K562 (cell line): ENCODE data around the gene RETREG1.

Source experiments
- CHCHD3 ChIP-seq: fragments of 250-450 bp; sonication (Bioruptor Pico); IDR thresholded peaks from 2 replicates; pipeline ENCODE4 v2.1.2; 2022; ENCODE audit warnings: mild to moderate bottlenecking
- CHD1 ChIP-seq: fragments of 200-600 bp; sonication (generic); IDR thresholded peaks from one replicate; pipeline ENCODE4 v1.6.1; 2012; ENCODE audit warnings: mild to moderate bottlenecking, moderate library complexity, low read length, inconsistent platforms
- ETS2 ChIP-seq: IDR thresholded peaks from 2 replicates; pipeline ENCODE4 v1.6.1; 2016; ENCODE audit warnings: borderline replicate concordance, missing genetic modification characterization, mild to moderate bottlenecking, moderate library complexity, missing compliant biosample characterization; ENCODE audit not compliant: poor library complexity, severe bottlenecking
- GTF2F1 ChIP-seq: IDR thresholded peaks from 2 replicates; pipeline ENCODE4 v1.6.1; 2011; ENCODE audit warnings: low read depth, low read length, improper control_type of control experiment
- IRF1 ChIP-seq: sonication (generic); formaldehyde crosslinking; IDR thresholded peaks from 2 replicates; pipeline ENCODE4 v1.8.0; 2022; ENCODE audit warnings: missing genetic modification reagents, mild to moderate bottlenecking, borderline replicate concordance
- PATZ1 ChIP-seq: fragments of 250-450 bp; sonication (Bioruptor Pico); IDR thresholded peaks from 2 replicates; pipeline ENCODE4 v1.5.0; 2020; ENCODE audit warnings: mild to moderate bottlenecking, borderline replicate concordance
- SMARCC2 ChIP-seq: fragments of 450-650 bp; IDR thresholded peaks from 2 replicates; pipeline ENCODE4 v1.6.1; 2017; ENCODE audit warnings: antibody characterized with exemption, moderate library complexity, mild to moderate bottlenecking, low read depth
- SOX6 ChIP-seq: fragments of 450-650 bp; IDR thresholded peaks from 2 replicates; pipeline ENCODE4 v1.6.1; 2014; ENCODE audit warnings: mild to moderate bottlenecking
- THRAP3 ChIP-seq: fragments of 450-650 bp; IDR thresholded peaks from 2 replicates; pipeline ENCODE4 v1.6.1; 2016; ENCODE audit warnings: mild to moderate bottlenecking, inconsistent platforms, borderline replicate concordance
- USF2 ChIP-seq: sonication (generic); formaldehyde crosslinking; IDR thresholded peaks from 2 replicates; pipeline ENCODE4 v1.5.0; 2020; ENCODE audit warnings: missing genetic modification reagents
- ZBTB12 ChIP-seq: fragments of 250-450 bp; sonication (Bioruptor Pico); IDR thresholded peaks from 2 replicates; pipeline ENCODE4 v1.4.0; 2020
- ZBTB26 ChIP-seq: fragments of 450-650 bp; formaldehyde crosslinking; IDR thresholded peaks from 2 replicates; pipeline ENCODE4 v1.4.0; 2022; ENCODE audit warnings: missing genetic modification characterization

- TF ChIP-seq SMARCC2 (no peak), PATZ1 (CRISPR knock-in tag) (no peak), ETS2 (tag) (no peak), GTF2F1 (no peak), USF2 (CRISPR knock-in tag) (no peak), THRAP3 (no peak), CHCHD3 (CRISPR knock-in tag) (no peak), ZBTB26 (no peak), SOX6 (no peak), ZBTB12 (CRISPR knock-in tag) (no peak), CHD1 (no peak), IRF1 (CRISPR knock-in tag) (no peak)
Observed at GRCh38 chr5:16619136-16619535, 2.3 kb upstream of the RETREG1 start.
